ENCODE results near the gene ZNF516. TPM values are rescaled to one million over a fixed set of nuclear protein-coding genes. Genes with fewer than 3 reads are reported as not detected.

Gene ZNF516
- total RNA-seq, 2 donors from 2014 or later = 3.7 to 22.8 TPM

DNA sequence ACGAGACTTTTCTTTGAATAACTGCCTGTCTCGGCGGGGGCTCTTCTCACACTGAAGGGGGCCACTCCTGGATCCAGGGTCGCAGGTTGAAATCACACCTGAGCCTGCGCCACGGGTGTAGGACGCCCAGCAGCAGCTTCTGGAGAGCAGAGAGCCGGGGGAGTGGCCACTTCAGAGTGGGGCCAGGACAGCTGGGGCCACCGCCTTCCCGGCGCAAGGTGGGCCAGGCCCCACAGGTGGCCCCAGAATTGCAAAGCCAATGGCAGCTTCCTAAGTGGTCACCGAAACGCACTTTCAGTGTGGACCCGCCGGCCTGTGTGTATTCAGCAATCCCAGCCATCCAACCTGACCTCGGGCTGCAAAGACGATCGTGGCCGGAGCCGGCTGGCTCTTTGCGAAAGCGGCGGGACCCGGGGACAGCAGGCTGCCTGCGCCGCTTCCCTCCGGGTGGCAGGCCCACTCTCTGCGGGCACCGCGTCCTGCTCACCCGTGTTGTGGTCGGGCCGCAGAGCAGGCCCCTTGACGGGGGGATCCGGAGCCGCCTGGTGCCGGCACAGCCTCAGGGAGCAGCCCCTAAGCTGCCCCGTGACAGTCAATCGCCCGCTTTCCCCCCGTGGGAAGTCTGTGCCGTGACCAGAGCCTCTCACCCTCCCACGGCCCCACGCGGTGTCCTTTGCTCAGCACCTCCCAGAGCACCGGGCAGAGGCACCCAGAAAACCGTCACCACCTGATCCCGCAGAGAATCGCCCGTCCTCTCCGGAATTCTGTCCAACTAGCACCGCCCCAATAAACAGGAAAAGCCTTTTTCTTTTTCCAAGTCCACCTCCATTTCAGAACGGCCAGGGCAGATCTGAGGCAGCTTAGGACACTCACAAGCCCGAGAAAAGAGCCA is 144.7 kb downstream of the ZNF516 start:
- Mint-ChIP-seq H3K9me3 (no peaks in the 10 kb centered on the region), H3K4me1 (peaks cover 8% of the 10 kb centered on the region), H3K27ac (no peak overlapping the region), H3K27me3 (no peaks in the 10 kb centered on the region), H3K36me3 (ENCODE audit: low read depth) (no peaks in the 10 kb centered on the region), H3K4me3 (no peak overlapping the region)
- no peak for ATAC-seq (replicated peaks)

DNA sequence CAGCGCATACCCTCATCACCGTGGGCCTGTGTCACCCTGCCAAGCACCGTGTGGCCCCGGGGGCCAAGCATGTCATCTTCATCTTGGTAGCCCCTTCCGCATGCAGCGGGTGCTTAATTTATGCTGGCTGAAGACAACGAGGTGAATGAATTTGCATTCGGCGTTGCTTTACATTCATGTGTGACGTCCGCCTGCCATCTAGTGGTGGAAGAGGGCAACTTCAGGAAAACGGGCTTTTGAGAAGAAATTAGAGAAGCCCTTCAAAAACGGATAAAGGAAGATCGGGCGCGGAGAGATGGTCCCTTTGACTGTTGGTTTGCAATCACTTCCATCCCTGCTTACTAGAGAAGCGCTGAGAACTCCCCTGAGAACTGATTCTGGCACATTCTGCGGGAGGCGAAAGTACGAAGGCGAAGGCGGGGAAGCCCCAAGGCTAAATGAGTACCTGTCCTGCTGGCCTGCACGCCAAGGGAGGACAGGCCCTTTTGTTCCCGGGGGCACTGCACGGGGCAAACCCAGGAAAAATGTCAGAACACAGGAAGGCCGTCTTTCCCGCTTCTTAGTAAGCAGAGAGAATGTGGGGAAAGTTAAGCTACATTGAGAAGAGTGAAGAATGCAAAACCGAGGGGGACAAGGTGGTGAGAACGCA is 145.9 kb downstream of the ZNF516 start:
- no peaks in the 10 kb centered on the region for H3K27me3 Mint-ChIP-seq
- no peaks in the 10 kb centered on the region for H3K9me3 Mint-ChIP-seq
- H3K4me1 Mint-ChIP-seq = peaks cover 8% of the 10 kb centered on the region
- H3K27ac Mint-ChIP-seq = peak overlapping the region; percentile 15
- H3K4me3 Mint-ChIP-seq = peak overlapping the region; percentile 60
- ATAC-seq (replicated peaks) = peak; percentile 58
- no peaks in the 10 kb centered on the region for H3K36me3 Mint-ChIP-seq (ENCODE audit: low read depth)

DNA sequence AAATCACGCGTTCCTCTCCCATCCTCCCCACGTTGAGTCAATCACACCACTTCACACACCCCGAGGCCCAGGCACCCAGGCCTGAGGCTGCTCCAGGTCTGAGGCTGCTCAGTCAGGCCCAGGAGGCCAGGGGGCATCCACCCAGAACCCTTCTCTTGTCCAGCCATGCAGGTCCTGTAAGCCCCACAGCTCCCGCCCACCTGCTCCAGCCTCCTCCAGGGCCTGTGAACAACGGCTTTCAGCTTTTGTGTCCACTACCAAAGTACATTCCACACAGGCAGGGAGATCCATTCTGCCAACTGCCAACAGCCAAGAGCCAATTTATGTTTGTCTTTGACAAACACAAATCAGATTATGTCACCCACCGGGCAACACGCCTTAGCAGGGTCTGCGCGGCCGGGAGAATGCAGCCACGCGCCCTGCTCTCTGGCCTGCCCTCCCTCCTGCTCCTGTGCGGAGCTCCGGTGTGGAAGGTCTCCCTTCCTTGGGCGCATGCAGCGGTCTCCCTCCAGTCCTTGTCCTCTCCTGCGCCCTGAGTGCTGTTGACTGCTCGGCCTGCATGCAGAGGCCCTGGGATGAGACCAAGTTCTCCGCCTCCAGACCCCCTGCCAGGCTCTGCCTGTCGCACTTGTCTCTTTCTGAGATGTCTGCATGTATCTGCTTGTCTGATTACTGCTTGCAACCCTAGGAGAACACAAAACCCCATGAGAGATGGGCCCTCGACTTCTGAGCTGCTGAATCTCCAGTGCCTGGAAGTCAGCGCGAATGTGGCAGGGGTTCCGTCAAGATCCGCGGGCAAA is 146.6 kb downstream of the ZNF516 start:
- ATAC-seq (replicated peaks) = no peak
- no peaks in the 10 kb centered on the region for H3K36me3 Mint-ChIP-seq (ENCODE audit: low read depth)
- H3K9me3 Mint-ChIP-seq = no peaks in the 10 kb centered on the region
- H3K27ac Mint-ChIP-seq = peak overlapping the region; percentile 15
- peaks cover 8% of the 10 kb centered on the region for H3K4me1 Mint-ChIP-seq
- H3K4me3 Mint-ChIP-seq = peak overlapping the region; percentile 60
- no peaks in the 10 kb centered on the region for H3K27me3 Mint-ChIP-seq

DNA sequence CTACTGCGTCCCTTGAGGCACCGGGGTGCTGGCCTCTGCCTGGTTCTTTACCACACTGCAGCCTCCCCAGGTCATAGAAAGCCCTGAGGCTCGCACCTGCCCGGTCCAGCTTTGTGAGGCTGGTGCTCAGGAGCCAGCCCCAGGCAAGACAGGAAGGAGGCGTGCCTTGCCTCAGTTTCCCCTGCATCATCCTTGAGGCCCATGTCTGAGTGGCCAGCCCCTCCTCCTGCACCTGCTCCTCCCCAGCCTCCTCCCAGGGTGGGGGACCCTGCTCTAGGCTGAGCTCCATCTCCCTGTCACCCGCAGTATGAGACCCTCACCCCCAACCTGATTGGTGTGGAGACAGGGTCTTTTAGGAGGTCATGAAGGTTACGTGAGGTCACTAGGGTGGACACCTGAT is 147.7 kb downstream of the ZNF516 start:
- H3K36me3 Mint-ChIP-seq (ENCODE audit: low read depth) = no peaks in the 10 kb centered on the region
- ATAC-seq (replicated peaks) = no peak
- H3K9me3 Mint-ChIP-seq = no peaks in the 10 kb centered on the region
- H3K4me1 Mint-ChIP-seq = peaks cover 8% of the 10 kb centered on the region
- H3K27me3 Mint-ChIP-seq = no peaks in the 10 kb centered on the region
- H3K4me3 Mint-ChIP-seq = no peak overlapping the region
- no peak overlapping the region for H3K27ac Mint-ChIP-seq

DNA sequence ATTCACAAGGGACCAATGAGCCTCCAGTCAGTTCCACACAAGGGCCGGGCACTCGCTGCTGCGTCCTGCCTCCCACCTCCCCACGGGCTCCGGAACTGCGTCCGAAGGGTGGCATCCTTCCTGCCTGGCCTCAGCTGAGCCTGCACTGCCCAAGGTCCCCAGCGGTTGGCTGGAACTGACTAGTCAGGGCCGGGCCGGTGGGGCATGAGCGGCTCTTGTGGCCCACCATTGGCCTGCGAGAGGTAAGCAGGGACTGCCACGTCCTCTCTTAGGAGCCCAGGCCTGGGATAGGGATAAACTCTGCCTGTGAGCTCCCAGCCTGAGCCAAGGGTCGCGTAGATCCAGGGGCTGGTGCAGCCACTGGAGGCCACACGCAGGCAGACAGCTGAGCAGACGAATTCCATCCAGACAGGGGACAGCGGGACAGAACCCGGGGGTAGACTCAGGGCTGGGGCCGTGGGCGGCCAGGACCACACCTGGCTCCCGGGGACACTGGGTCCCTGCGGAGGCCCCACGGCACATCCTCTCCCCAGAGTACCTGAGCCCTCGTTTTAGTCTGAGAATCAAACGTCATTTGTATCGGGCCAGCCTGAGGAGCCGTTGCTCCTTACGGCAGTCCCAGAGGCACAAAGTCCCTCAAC is 148.4 kb downstream of the ZNF516 start:
- H3K27me3 Mint-ChIP-seq = no peaks in the 10 kb centered on the region
- H3K4me1 Mint-ChIP-seq = peaks cover 8% of the 10 kb centered on the region
- H3K4me3 Mint-ChIP-seq = no peak overlapping the region
- no peak overlapping the region for H3K27ac Mint-ChIP-seq
- H3K36me3 Mint-ChIP-seq (ENCODE audit: low read depth) = no peaks in the 10 kb centered on the region
- ATAC-seq (replicated peaks) = no peak
- H3K9me3 Mint-ChIP-seq = no peaks in the 10 kb centered on the region

DNA sequence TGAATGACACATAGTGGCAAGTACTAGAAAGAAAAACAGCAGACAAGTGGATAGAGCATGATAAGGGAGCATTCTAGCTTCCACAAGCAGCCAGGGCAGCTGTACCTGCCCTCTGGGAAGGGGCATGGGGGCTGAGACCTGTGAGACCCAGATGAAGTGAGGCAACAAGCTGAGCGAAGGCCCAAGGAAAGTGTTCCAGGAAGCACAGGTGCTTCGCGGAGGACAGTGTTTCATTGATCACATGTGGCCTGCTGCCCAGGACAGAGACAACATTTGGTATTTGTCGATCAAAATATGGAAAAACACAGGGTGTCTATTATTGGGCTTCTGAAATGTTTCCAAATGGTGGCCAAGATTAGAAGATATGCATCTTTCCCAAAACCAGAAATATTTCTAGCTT is 149.1 kb downstream of the ZNF516 start:
- no peak for ATAC-seq (replicated peaks)
- Mint-ChIP-seq H3K9me3 (no peaks in the 10 kb centered on the region), H3K36me3 (ENCODE audit: low read depth) (no peaks in the 10 kb centered on the region), H3K4me1 (peaks cover 8% of the 10 kb centered on the region), H3K27ac (no peak overlapping the region), H3K27me3 (no peaks in the 10 kb centered on the region), H3K4me3 (no peak overlapping the region)

DNA sequence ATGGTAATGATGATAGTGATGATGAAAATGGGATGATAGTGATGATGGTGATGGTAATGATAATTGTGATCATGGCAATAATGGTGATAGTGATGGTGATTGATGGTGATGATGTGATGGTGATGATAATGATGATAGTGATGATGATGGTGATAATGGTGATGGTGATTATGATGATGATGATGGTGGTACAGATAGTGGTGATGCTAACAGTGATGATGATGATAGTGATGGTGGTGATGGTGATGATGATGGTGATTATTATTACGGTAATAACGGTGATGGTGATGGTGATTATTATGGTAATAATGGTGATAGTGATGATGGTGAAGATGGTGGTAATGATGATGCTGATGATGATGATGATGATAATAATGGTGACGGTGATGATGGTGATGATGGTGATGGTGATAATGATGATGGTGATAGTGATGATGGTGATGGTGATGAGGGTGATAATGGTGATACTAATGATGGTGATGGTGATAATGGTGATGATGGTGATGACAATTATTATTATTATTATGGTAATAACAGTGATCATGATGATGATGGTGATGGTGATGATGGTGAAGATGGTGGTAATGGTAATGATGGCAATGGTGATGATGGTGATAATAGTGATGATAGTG is 151.0 kb downstream of the ZNF516 start:
- Mint-ChIP-seq H3K9me3 (peaks cover 4% of the 10 kb centered on the region), H3K4me3 (no peak overlapping the region), H3K36me3 (ENCODE audit: low read depth) (no peaks in the 10 kb centered on the region), H3K27ac (no peak overlapping the region), H3K27me3 (no peaks in the 10 kb centered on the region), H3K4me1 (peaks cover 3% of the 10 kb centered on the region)
- no peak for ATAC-seq (replicated peaks)

DNA sequence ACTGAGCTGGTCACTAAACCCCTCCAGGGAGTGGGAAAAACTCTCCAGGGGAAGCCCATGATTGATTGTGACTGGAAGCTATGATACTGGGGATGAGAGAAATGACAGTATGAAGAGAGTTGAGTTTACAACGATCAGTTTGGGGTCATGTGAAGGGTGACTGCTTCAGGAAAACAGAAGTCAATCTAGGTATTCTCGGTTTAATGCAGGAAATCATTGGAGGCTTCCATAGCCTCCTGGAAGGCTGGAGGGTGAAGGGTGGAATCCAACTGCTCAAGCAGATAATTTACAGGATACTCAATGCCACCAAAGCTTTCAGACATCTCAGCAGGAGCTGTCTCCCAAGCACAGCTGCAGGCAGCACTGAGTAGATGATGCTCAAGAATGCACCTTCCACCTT is 154.6 kb downstream of the ZNF516 start:
- H3K27ac Mint-ChIP-seq = no peak overlapping the region
- H3K4me1 Mint-ChIP-seq = no peaks in the 10 kb centered on the region
- H3K9me3 Mint-ChIP-seq = peaks cover 4% of the 10 kb centered on the region
- no peak for ATAC-seq (replicated peaks)
- H3K36me3 Mint-ChIP-seq (ENCODE audit: low read depth) = no peaks in the 10 kb centered on the region
- H3K4me3 Mint-ChIP-seq = no peak overlapping the region
- no peaks in the 10 kb centered on the region for H3K27me3 Mint-ChIP-seq

DNA sequence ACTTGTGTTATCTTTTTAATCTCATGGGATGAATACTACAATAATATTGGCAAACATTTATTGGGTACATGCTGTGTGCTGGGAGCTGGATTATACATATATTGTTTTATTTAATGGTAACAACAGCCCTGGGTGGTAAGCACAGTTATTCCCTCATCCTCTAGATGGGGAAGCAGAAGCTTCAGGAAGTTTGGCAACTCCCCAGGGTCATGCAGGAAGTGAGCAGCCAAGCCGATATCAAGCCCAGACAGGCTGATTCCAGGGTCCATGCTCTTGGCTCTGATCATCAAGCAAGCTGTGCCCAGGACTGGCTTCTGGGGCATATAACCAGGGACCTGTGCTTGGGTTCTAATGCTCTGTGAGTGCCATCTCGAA is 155.8 kb downstream of the ZNF516 start:
- H3K27ac Mint-ChIP-seq = no peak overlapping the region
- no peak overlapping the region for H3K4me3 Mint-ChIP-seq
- H3K36me3 Mint-ChIP-seq (ENCODE audit: low read depth) = no peaks in the 10 kb centered on the region
- no peaks in the 10 kb centered on the region for H3K27me3 Mint-ChIP-seq
- no peak for ATAC-seq (replicated peaks)
- no peaks in the 10 kb centered on the region for H3K4me1 Mint-ChIP-seq
- peaks cover 4% of the 10 kb centered on the region for H3K9me3 Mint-ChIP-seq

DNA sequence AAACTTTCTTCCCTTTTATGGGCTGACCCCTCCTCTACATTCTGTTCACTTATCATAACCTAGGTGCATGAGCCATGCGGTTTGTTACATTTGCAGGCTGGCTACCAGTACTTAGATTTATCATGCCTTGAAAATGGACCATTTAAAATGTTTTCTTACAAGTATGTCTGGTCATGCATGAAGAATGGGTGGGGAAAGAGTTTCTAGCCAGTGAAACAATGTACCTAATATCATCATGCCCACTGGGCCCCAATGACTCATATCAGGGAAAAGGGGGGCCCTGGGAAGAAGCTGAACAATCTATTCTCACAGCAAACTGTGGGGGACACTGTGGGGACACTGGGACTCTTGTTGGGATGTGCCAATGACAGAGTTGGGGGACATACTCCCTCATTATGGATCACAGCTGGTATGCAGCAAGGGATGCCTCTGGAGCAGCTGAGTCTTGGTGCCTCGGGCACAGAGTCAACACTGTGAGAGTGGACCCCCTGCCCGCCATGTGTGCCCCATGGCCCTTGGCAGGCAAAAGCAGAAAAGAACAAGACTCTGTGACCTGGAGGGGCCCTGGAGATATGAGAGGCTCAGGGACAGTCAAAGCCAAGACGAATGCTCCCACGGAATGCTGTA is 156.3 kb downstream of the ZNF516 start:
- no peaks in the 10 kb centered on the region for H3K4me1 Mint-ChIP-seq
- no peak overlapping the region for H3K4me3 Mint-ChIP-seq
- no peaks in the 10 kb centered on the region for H3K27me3 Mint-ChIP-seq
- no peaks in the 10 kb centered on the region for H3K36me3 Mint-ChIP-seq (ENCODE audit: low read depth)
- H3K27ac Mint-ChIP-seq = no peak overlapping the region
- peaks cover 4% of the 10 kb centered on the region for H3K9me3 Mint-ChIP-seq
- no peak for ATAC-seq (replicated peaks)

DNA sequence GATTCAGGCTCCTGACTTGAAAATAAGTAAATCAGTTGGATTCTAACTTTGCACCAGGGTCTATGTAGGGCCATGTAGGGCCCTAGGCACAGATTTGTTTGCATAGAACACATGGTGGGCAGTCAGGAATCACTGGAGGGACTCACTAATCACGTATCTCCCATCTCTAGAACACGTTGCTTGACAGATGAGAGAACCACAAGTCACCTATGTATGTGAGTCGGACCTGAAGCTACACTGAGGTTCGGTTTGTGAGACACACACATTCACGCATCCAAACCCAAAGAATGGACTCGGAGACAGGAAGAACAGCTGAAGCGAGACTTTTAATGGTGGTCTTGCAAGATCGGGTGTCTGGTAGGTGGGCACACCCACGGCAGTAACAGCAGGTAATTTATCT is 157.0 kb downstream of the ZNF516 start:
- Mint-ChIP-seq H3K27me3 (no peaks in the 10 kb centered on the region), H3K27ac (no peak overlapping the region)
- no peak for ATAC-seq (replicated peaks)

DNA sequence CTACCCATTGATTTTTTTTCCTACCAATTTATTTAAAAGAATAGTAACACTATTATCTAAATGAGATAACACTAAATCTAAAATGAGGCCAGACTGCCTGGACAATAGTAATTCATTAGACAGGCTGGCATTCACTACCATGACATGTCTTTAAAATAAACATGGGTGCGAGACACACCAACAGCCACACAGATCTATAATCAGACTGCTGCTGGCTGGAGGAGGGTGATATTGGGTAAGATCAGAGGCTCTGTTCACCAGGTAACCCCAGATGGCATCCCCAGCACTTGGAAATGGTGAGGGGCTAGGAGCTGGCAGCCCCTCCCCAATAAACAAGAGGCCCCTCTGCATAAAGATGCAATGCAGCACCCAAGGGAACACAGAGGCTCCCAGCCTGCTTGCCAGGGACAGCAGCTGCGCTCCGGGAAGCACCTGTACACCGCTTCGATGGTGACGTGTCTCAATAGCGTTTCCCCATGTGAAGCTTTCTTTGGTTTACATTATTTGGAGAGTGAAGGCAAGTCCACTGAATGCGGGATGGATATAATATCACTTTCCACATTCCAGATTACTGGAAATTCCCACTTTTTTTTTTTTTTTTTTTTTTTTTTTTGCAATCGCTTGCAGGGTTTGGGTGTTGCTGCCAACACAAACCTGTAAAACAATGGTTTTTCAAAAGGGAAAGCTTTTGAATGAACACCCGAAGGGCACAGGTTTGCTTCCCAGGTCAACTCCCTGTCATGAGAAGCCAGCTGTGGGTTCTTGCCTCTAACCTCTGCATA is 159.0 kb downstream of the ZNF516 start:
- Mint-ChIP-seq H3K27me3 (no peaks in the 10 kb centered on the region), H3K4me3 (no peak overlapping the region), H3K27ac (no peak overlapping the region), H3K9me3 (peaks cover 8% of the 10 kb centered on the region), H3K36me3 (ENCODE audit: low read depth) (no peaks in the 10 kb centered on the region), H3K4me1 (no peaks in the 10 kb centered on the region)
- ATAC-seq (replicated peaks) = no peak

More for the DNA sequence above, 157.0 kb downstream of the ZNF516 start:
- no peaks in the 10 kb centered on the region for H3K36me3 Mint-ChIP-seq (ENCODE audit: low read depth)
- H3K4me3 Mint-ChIP-seq = no peak overlapping the region
- H3K9me3 Mint-ChIP-seq = peaks cover 4% of the 10 kb centered on the region
- no peaks in the 10 kb centered on the region for H3K4me1 Mint-ChIP-seq

DNA sequence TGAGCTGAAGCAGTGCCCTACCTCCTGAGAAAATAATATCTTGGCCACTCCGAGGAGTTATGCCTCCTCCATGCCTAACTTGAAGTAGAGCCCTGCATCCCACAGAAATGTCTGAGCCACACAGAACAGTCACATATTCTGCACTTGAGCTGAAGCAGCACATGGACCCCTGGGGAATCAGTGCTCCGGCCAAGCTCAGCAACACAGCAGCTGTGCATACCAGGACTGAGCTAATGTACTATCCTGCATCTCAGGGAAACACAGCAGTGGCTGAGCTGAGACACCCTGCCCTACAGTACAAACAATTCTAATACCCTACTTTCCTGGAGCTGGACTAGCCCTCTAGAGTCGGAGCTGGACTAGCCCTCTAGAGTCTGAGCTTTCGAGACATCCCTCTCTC is 166.9 kb downstream of the ZNF516 start:
- Mint-ChIP-seq H3K4me1 (no peaks in the 10 kb centered on the region), H3K9me3 (peaks cover 18% of the 10 kb centered on the region), H3K27me3 (peaks cover 5% of the 10 kb centered on the region), H3K36me3 (ENCODE audit: low read depth) (no peaks in the 10 kb centered on the region), H3K4me3 (no peak overlapping the region), H3K27ac (no peak overlapping the region)
- no peak for ATAC-seq (replicated peaks)

All from activated T-helper 17 cell treated with anti-CD3 and anti-CD28 coated beads, Interleukin-2, amount 50 U/mL, for 72 hours (primary cell).